K562 (cell line): ENCODE results near the gene CISD3. TPM values are rescaled to one million over a fixed set of nuclear protein-coding genes. Genes with fewer than 3 reads are reported as not detected.

ENCODE experiments used
- ATAC-seq: fragments of 200-7000 bp; cut with Tn5 transposase; 3 replicates; pipeline ENCODE4 v1.9.1; 2020; ENCODE audit warnings: moderate library complexity
- BruUV-seq: library from RNA; stranded (reverse); fragments of 400-500 nt; replicated peaks from 2 replicates; lab custom pipeline; 2021; lab: Mats Ljungman, UMichigan
- CTCF ChIA-PET: fragments of 300-600 bp; formaldehyde crosslinking; extraction: SDS; loops from one replicate; lab custom pipeline; 2021; ENCODE audit warnings: low intra/inter-chr PET ratio; lab: Yijun Ruan, JAX
- POLR2A ChIA-PET: fragments of 300-600, 350-650 bp; sonication (Branson Sonifier 250); formaldehyde crosslinking; extraction: SDS; loops from one replicate; lab custom pipeline; 2021; ENCODE audit warnings: antibody characterized with exemption, inconsistent platforms; lab: Yijun Ruan, JAX
- DNase-seq, 4 experiments: peaks; one replicate each; pipeline versions ENCODE4 v3.0.0 to v3.0.0-alpha.2; 2011 to 2018; ENCODE audit warnings: low spot score in 3 of 4, mixed read lengths in 3 of 4; ENCODE audit errors: extremely low read depth in 1 of 4
- FAIRE-seq: peaks from 2 replicates; lab custom pipeline; 2011; peaks lifted over from hg19 to GRCh38; lab: Jason Lieb, UNC
- H2AFZ ChIP-seq: 2 replicates; pipeline ENCODE4 v1.6.0; 2011; ENCODE audit warnings: low read depth, low read length, control low read depth, inconsistent platforms
- H3K27ac ChIP-seq: fragments of 200-600 bp; 3 replicates; pipeline ENCODE4 v1.8.0; 2011; ENCODE audit warnings: low read depth, mild to moderate bottlenecking, control low read depth, inconsistent platforms, low read length, moderate library complexity, mixed read lengths; ENCODE audit errors: extremely low read depth
- H3K27me3 ChIP-seq, 2 experiments: fragments of 300-600 bp in 1 of 2; 2 replicates in 1 of 2; 3 replicates in 1 of 2; pipeline versions ENCODE4 v1.6.0 to v1.8.0; 2011; ENCODE audit warnings: inconsistent platforms in 2 of 2, low read length in 2 of 2, mild to moderate bottlenecking in 1 of 2, mixed read lengths in 1 of 2, moderate library complexity in 1 of 2; ENCODE audit not compliant: control insufficient read depth in 2 of 2, insufficient read depth in 2 of 2
- H3K36me3 ChIP-seq: fragments of 300-600 bp; 3 replicates; pipeline ENCODE4 v1.8.0; 2011; ENCODE audit warnings: mild to moderate bottlenecking, low read length, inconsistent platforms; ENCODE audit not compliant: control insufficient read depth, insufficient read depth
- H3K4me1 ChIP-seq, 2 experiments: fragments of 200-600 bp in 1 of 2; replicated peaks in 1 of 2; 2 replicates in 1 of 2; 3 replicates in 1 of 2; pipeline versions ENCODE4 v1.5.1 to v1.8.0; 2011; ENCODE audit warnings: inconsistent platforms in 2 of 2, low read length in 2 of 2, mild to moderate bottlenecking in 1 of 2, mixed read lengths in 1 of 2, moderate library complexity in 1 of 2; ENCODE audit not compliant: control insufficient read depth in 2 of 2, insufficient read depth in 2 of 2
- H3K4me2 ChIP-seq: 2 replicates; pipeline ENCODE4 v1.6.1; 2011; ENCODE audit warnings: low read length, control low read depth, inconsistent platforms, mixed read lengths; ENCODE audit not compliant: insufficient read depth
- H3K4me3 ChIP-seq: fragments of 200-600 bp; sonication (generic), shearing (Covaris generic); 2 replicates; pipeline ENCODE4 v1.5.1; 2016; ENCODE audit warnings: control low read depth, inconsistent platforms
- H3K79me2 ChIP-seq: fragments of 200-600 bp; 3 replicates; pipeline ENCODE4 v1.8.0; 2011; ENCODE audit warnings: low read length, inconsistent platforms; ENCODE audit not compliant: control insufficient read depth, insufficient read depth
- H3K9ac ChIP-seq, 2 experiments: 2 replicates each; pipeline versions ENCODE4 v1.6.0 to v1.6.1; 2011; ENCODE audit warnings: low read depth in 2 of 2, low read length in 2 of 2, control low read depth in 1 of 2, inconsistent platforms in 1 of 2, mild to moderate bottlenecking in 1 of 2, mixed read lengths in 1 of 2; ENCODE audit not compliant: insufficient read depth in 1 of 2
- H3K9me1 ChIP-seq: one replicate; pipeline ENCODE4 v1.6.0; 2011; ENCODE audit warnings: inconsistent platforms, mild to moderate bottlenecking, low read length, moderate library complexity; ENCODE audit not compliant: control insufficient read depth, insufficient read depth
- H3K9me3 ChIP-seq: replicated peaks from 2 replicates; pipeline ENCODE4 v1.5.1; 2011; ENCODE audit warnings: low read depth, low read length, inconsistent platforms; ENCODE audit not compliant: control insufficient read depth, insufficient read depth
- H4K20me1 ChIP-seq: replicated peaks from 2 replicates; pipeline ENCODE4 v1.6.1; 2011; ENCODE audit warnings: low read length, inconsistent platforms, mixed read lengths; ENCODE audit not compliant: control insufficient read depth, insufficient read depth
- BCOR ChIP-seq: fragments of 450-650 bp; IDR thresholded peaks from 2 replicates; pipeline ENCODE4 v1.6.1; 2016
- NEUROD1 ChIP-seq: fragments of 150-350 bp; IDR thresholded peaks from 2 replicates; pipeline ENCODE4 v1.6.1; 2014; ENCODE audit warnings: borderline replicate concordance, low read length, low read depth; ENCODE audit not compliant: partially characterized antibody
- NR3C1 ChIP-seq: sonication (generic); formaldehyde crosslinking; IDR thresholded peaks from 2 replicates; pipeline ENCODE4 v1.8.1; 2022; ENCODE audit warnings: missing genetic modification reagents
- PREB ChIP-seq: sonication (generic); formaldehyde crosslinking; IDR thresholded peaks from 2 replicates; pipeline ENCODE4 v1.8.1; 2023; ENCODE audit warnings: mild to moderate bottlenecking, missing genetic modification reagents
- SP2 ChIP-seq: IDR thresholded peaks from 2 replicates; pipeline ENCODE4 v1.6.1; 2011; ENCODE audit warnings: mild to moderate bottlenecking, low read depth, low read length, moderate library complexity; ENCODE audit not compliant: poor library complexity, severe bottlenecking; ENCODE audit errors: extremely low read depth
- TARDBP ChIP-seq: fragments of 450-650 bp; IDR thresholded peaks from 2 replicates; pipeline ENCODE4 v1.6.1; 2016
- TEAD1 ChIP-seq, 2 experiments: fragments of 450-650 bp in 1 of 2; sonication (generic) in 1 of 2; formaldehyde crosslinking; IDR thresholded peaks; 2 replicates each; pipeline versions ENCODE4 v1.4.0 to v1.8.0; 2020 to 2022; ENCODE audit warnings: mild to moderate bottlenecking in 2 of 2, missing genetic modification reagents in 1 of 2
- TEAD4 ChIP-seq, 2 experiments: sonication (generic) in 1 of 2; formaldehyde crosslinking in 1 of 2; IDR thresholded peaks; 2 replicates each; pipeline versions ENCODE4 v1.6.1 to v1.8.0; 2012 to 2022; ENCODE audit warnings: borderline replicate concordance in 1 of 2, inconsistent platforms in 1 of 2, low read length in 1 of 2, mild to moderate bottlenecking in 1 of 2, missing genetic modification reagents in 1 of 2
- ZNF280A ChIP-seq: fragments of 450-650 bp; IDR thresholded peaks from 2 replicates; pipeline ENCODE4 v1.6.1; 2018; ENCODE audit warnings: mild to moderate bottlenecking, low read depth; ENCODE audit not compliant: partially characterized antibody
- ZNF512 ChIP-seq: IDR thresholded peaks from 2 replicates; pipeline ENCODE4 v1.6.1; 2016; ENCODE audit warnings: missing genetic modification characterization, missing compliant biosample characterization
- WGBS: fragments of 100-300 bp; shearing (Covaris generic); methylation state at CpG from one replicate; pipeline ENCODE4 v1.1.6; 2016; ENCODE audit warnings: low coverage, mixed read lengths; ENCODE audit not compliant: insufficient coverage; ENCODE audit errors: missing lambda C conversion rate; 5-methylcytosine and 5-hydroxymethylcytosine counted together
- in situ Hi-C: fragments of 300-500 bp; cut with MboI; formaldehyde crosslinking; loops from 4 replicates; pipeline ENCODE4 v1.15.0; 2018; ENCODE audit warnings: inconsistent platforms, mixed read lengths
- intact Hi-C: fragments of 100-400 bp; cut with micrococcal nuclease; formaldehyde crosslinking; loops from 2 replicates; pipeline ENCODE4 v1.14.2; 2022
- polyA plus RNA-seq, 8 experiments: library from polyadenylated mRNA; depleted of rRNA in 4 of 8; stranded (reverse) in 5 of 8; unstranded in 3 of 8; fragments of >200 nt; fragmentation: Nextera tagmentation in 2 of 8; fragmentation: Illumina TruSeq in 1 of 8; extraction: Ambion mirVana in 2 of 8; extraction: Trizol in 1 of 8; gene quantifications; 2 replicates each; pipeline versions ENCODE4 v1.2.1 to v1.2.3, GENCODE V29; 2011 to 2014; ENCODE audit warnings: inconsistent platforms in 1 of 8, missing spikeins in 1 of 8
- total RNA-seq, 7 experiments: library from RNA; depleted of rRNA in 6 of 7; stranded (reverse); fragments of >200 nt in 6 of 7; fragmentation: Illumina TruSeq in 2 of 7; extraction: Trizol in 2 of 7; gene quantifications; 2 replicates each; pipeline versions ENCODE4 v1.2.1 to v1.2.3, GENCODE V29; 2011 to 2021; ENCODE audit warnings: low replicate concordance in 1 of 7
- TF ChIP-seq, protein P1 (sequence below): fragments of 450-650 bp; IDR thresholded peaks from 2 replicates; pipeline ENCODE4 v1.6.1; 2016; ENCODE audit warnings: borderline replicate concordance
- TF ChIP-seq, protein P2 (sequence below), 2 experiments: fragments of 450-650 bp in 1 of 2; sonication (generic) in 1 of 2; formaldehyde crosslinking in 1 of 2; IDR thresholded peaks in 1 of 2; conservative IDR thresholded peaks in 1 of 2; 2 replicates each; pipeline versions ENCODE4 v1.6.1 to v1.8.1; 2016 to 2023; ENCODE audit warnings: mild to moderate bottlenecking in 2 of 2, moderate library complexity in 2 of 2, inconsistent platforms in 1 of 2, missing genetic modification reagents in 1 of 2

CISD3 gene
- total and polyA plus RNA-seq, 9 of the 15 experiments (the other 6 are each of a cell fraction or from before 2014, with no cell fraction given): 5.0 to 60.7 (median 15.7) TPM

GRCh38 chr17:38747463-38748148 lies 17.5 kb downstream of the CISD3 start:
- H2AFZ ChIP-seq: peak overlapping the region; percentile 91
- WGBS: 0% methylated on average over 25 of the region's 64 CpGs
- ATAC-seq (peak; percentile 5; the same call in 2 of the 3 replicates), DNase-seq (peak; percentile 61 to 89 (median 80)), FAIRE-seq (no peak)
- H3K27me3 ChIP-seq: no peaks in the 10 kb centered on the region
- CTCF ChIA-PET: interaction anchor here (0.5 kb wide), 1 partner anchor 205 kb away, joined by 4 read pairs; no protein-coding TSS in a partner anchor
- no peaks in the 10 kb centered on the region for H3K9me3 ChIP-seq
- peaks cover 22 to 55% of the 10 kb centered on the region in 2 experiments for H3K4me1 ChIP-seq
- no TSS peak for BruUV-seq
- peaks cover 9% of the 10 kb centered on the region for H4K20me1 ChIP-seq
- in situ Hi-C loops: no loop called here
- peak overlapping the region; percentile 86 to 94 for H3K9ac ChIP-seq
- peak overlapping the region; percentile 92 for H3K4me3 ChIP-seq
- intact Hi-C loops: no loop called here
- H3K4me2 ChIP-seq: peak overlapping the region; percentile 92
- POLR2A ChIA-PET: no interaction called here
- peaks cover 4% of the 10 kb centered on the region for H3K9me1 ChIP-seq
- peak overlapping the region; percentile 83 for H3K27ac ChIP-seq
- peaks cover 3% of the 10 kb centered on the region; the same call in 1 of the 3 replicates for H3K36me3 ChIP-seq
- H3K79me2 ChIP-seq: peaks cover 83% of the 10 kb centered on the region
- TF ChIP-seq SP2 (no peak), NEUROD1 (no peak), TARDBP (peak; percentile 79; the same call in 1 of the 2 replicates), TEAD4 (IDR thresholded peaks at IDR 0.05; ENCODE audit: low read length) (no peak), TEAD4 (CRISPR knock-in tag; IDR thresholded peaks at IDR 0.05; ENCODE audit: borderline replicate concordance) (no peak), BCOR (peak; percentile 36; the same call in 1 of the 2 replicates), TEAD1 (CRISPR knock-in tag; IDR thresholded peaks at IDR 0.05) (no peak), PREB (CRISPR knock-in tag) (no peak), NR3C1 (no peak), ZNF280A (no peak), ZNF512 (tag) (no peak)
- TF ChIP-seq, protein P1, sequence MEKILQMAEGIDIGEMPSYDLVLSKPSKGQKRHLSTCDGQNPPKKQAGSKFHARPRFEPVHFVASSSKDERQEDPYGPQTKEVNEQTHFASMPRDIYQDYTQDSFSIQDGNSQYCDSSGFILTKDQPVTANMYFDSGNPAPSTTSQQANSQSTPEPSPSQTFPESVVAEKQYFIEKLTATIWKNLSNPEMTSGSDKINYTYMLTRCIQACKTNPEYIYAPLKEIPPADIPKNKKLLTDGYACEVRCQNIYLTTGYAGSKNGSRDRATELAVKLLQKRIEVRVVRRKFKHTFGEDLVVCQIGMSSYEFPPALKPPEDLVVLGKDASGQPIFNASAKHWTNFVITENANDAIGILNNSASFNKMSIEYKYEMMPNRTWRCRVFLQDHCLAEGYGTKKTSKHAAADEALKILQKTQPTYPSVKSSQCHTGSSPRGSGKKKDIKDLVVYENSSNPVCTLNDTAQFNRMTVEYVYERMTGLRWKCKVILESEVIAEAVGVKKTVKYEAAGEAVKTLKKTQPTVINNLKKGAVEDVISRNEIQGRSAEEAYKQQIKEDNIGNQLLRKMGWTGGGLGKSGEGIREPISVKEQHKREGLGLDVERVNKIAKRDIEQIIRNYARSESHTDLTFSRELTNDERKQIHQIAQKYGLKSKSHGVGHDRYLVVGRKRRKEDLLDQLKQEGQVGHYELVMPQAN: peak; percentile 41; the same call in 1 of the 2 replicates
- TF ChIP-seq, protein P2, sequence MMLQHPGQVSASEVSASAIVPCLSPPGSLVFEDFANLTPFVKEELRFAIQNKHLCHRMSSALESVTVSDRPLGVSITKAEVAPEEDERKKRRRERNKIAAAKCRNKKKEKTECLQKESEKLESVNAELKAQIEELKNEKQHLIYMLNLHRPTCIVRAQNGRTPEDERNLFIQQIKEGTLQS (IDR thresholded peaks at IDR 0.05): no peak
- TF ChIP-seq, protein P2 (CRISPR knock-in tag; conservative IDR thresholded peaks at IDR 0.05): no peak
